GM23338 (cell line): ENCODE results near the gene HBS1L. TPM values are rescaled to one million over a fixed set of nuclear protein-coding genes. Genes with fewer than 3 reads are reported as not detected.

Experiments used
- ATAC-seq: fragments of 200-7000 bp; cut with Tn5 transposase; 3 replicates; pipeline ENCODE4 v1.9.1; 2020
- DNase-seq: peaks from one replicate; pipeline ENCODE4 v3.0.0-alpha.2; 2015; ENCODE audit warnings: low spot score
- H2AFZ ChIP-seq: fragments of 200-600 bp; sonication (generic); 2 replicates; pipeline ENCODE4 v1.8.0; 2016; ENCODE audit warnings: antibody characterized with exemption, mild to moderate bottlenecking, moderate library complexity
- H3F3A ChIP-seq: fragments of 200-600 bp; sonication (generic); replicated peaks from 2 replicates; pipeline ENCODE4 v1.8.0; 2017; ENCODE audit warnings: antibody characterized with exemption, mixed run types, low read depth
- H3K27ac ChIP-seq: fragments of 200-600 bp; sonication (generic); 2 replicates; pipeline ENCODE4 v1.6.1; 2016; ENCODE audit warnings: low read depth
- H3K27me3 ChIP-seq: fragments of 200-600 bp; sonication (generic); 2 replicates; pipeline ENCODE4 v1.8.0; 2016; ENCODE audit warnings: mild to moderate bottlenecking, mixed run types, moderate library complexity; ENCODE audit not compliant: insufficient read depth
- H3K36me3 ChIP-seq: fragments of 200-600 bp; sonication (generic); 2 replicates; pipeline ENCODE4 v1.8.0; 2016; ENCODE audit warnings: mild to moderate bottlenecking; ENCODE audit not compliant: insufficient read depth
- H3K4me1 ChIP-seq: fragments of 200-600 bp; sonication (generic); 2 replicates; pipeline ENCODE4 v1.8.0; 2016; ENCODE audit warnings: mild to moderate bottlenecking, moderate library complexity; ENCODE audit not compliant: insufficient read depth
- H3K4me2 ChIP-seq: fragments of 200-600 bp; sonication (generic); 2 replicates; pipeline ENCODE4 v1.7.1; 2017; ENCODE audit warnings: mixed run types
- H3K4me3 ChIP-seq: fragments of 200-600 bp; sonication (generic); 2 replicates; pipeline ENCODE4 v1.6.1; 2016; ENCODE audit warnings: mixed run types
- H3K79me2 ChIP-seq: fragments of 200-600 bp; sonication (generic); replicated peaks from 2 replicates; pipeline ENCODE4 v1.8.0; 2017; ENCODE audit warnings: mild to moderate bottlenecking; ENCODE audit not compliant: insufficient read depth
- H3K9me2 ChIP-seq: fragments of 200-600 bp; sonication (generic); 2 replicates; pipeline ENCODE4 v1.8.0; 2017; ENCODE audit not compliant: insufficient read depth
- H4K20me1 ChIP-seq: fragments of 200-600 bp; sonication (generic); replicated peaks from 2 replicates; pipeline ENCODE4 v1.8.0; 2017; ENCODE audit warnings: mild to moderate bottlenecking; ENCODE audit not compliant: insufficient read depth
- H3K27ac Mint-ChIP-seq: 2 replicates; pipeline ENCODE4 v1.8.0; 2020; ENCODE audit warnings: inconsistent platforms, mild to moderate bottlenecking, moderate library complexity, mixed read lengths
- H3K27me3 Mint-ChIP-seq: 3 replicates; pipeline ENCODE4 v1.8.0; 2022; ENCODE audit warnings: low read depth, mild to moderate bottlenecking, moderate library complexity, mixed read lengths, inconsistent platforms; ENCODE audit not compliant: insufficient read depth, poor library complexity
- H3K36me3 Mint-ChIP-seq: 3 replicates; pipeline ENCODE4 v1.8.0; 2021; ENCODE audit warnings: low read depth, mild to moderate bottlenecking, inconsistent platforms, moderate library complexity, mixed read lengths
- H3K4me1 Mint-ChIP-seq: 3 replicates; pipeline ENCODE4 v1.8.0; 2020; ENCODE audit warnings: mild to moderate bottlenecking, inconsistent platforms, mixed read lengths
- H3K4me3 Mint-ChIP-seq: 3 replicates; pipeline ENCODE4 v1.8.0; 2021; ENCODE audit warnings: moderate library complexity, mild to moderate bottlenecking, inconsistent platforms, mixed read lengths
- H3K9me3 Mint-ChIP-seq: 3 replicates; pipeline ENCODE4 v1.8.0; 2020; ENCODE audit warnings: moderate library complexity, mild to moderate bottlenecking, inconsistent platforms, mixed read lengths
- CREB1 ChIP-seq: fragments of 250-450 bp; sonication (Bioruptor Pico); IDR thresholded peaks from 2 replicates; pipeline ENCODE4 v1.5.0; 2020; ENCODE audit warnings: low read depth, mild to moderate bottlenecking, moderate library complexity
- EZH2phosphoT487 ChIP-seq: fragments of 200-600 bp; sonication (generic); IDR thresholded peaks from one replicate; pipeline ENCODE4 v1.8.1; 2018; ENCODE audit warnings: antibody characterized with exemption; ENCODE audit not compliant: unreplicated experiment
- JUNB ChIP-seq: IDR thresholded peaks from one replicate; pipeline ENCODE4 v1.6.1; 2016; ENCODE audit warnings: antibody characterized with exemption; ENCODE audit not compliant: unreplicated experiment
- NANOG ChIP-seq: IDR thresholded peaks from 2 replicates; pipeline ENCODE4 v1.6.1; 2016; ENCODE audit warnings: antibody characterized with exemption, borderline replicate concordance
- ZNF114 ChIP-seq: fragments of 250-450 bp; sonication (Bioruptor Pico); IDR thresholded peaks from 2 replicates; pipeline ENCODE4 v1.5.0; 2020; ENCODE audit warnings: mild to moderate bottlenecking, moderate library complexity
- ZNF462 ChIP-seq: fragments of 250-450 bp; sonication (Bioruptor Pico); IDR thresholded peaks from 2 replicates; pipeline ENCODE4 v1.5.0; 2020; ENCODE audit warnings: mild to moderate bottlenecking, moderate library complexity
- polyA plus RNA-seq: library from polyadenylated mRNA; unstranded; fragments of >200 nt; fragmentation: Nextera tagmentation; extraction: Ambion mirVana; gene quantifications from 2 replicates; pipeline ENCODE4 v1.2.1, GENCODE V29; 2016
- total RNA-seq: library from RNA; depleted of rRNA; stranded (reverse); fragments of >200 nt; shearing (Covaris generic); gene quantifications from 2 replicates; pipeline ENCODE4 v1.2.3, GENCODE V29; 2014
- TF ChIP-seq, protein P1 (sequence below): IDR thresholded peaks from 2 replicates; pipeline ENCODE4 v1.6.1; 2016; ENCODE audit warnings: antibody characterized with exemption

Gene HBS1L
- total and polyA plus RNA-seq, 2 experiments from 2014 or later: 59.9 to 94.1 TPM

DNA sequence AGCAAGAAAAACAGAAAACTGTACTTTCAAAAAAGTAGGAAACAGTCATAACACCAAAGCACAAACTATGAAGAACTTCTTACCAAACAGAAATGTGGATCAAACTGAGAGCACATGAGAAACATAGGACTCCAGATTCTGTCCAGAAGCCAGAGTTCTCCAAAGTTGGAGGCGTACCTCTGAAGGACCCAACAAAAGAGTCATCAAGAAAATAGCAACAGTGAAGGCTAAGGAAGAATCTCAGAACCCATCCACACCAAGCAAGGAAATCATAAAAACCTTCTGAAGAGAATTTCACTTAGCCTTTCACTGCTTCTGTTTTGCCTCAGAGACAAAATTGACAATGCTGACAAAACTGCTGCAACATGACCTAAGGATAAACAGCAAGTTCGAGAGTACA is 29.4 kb downstream of the HBS1L start:
- Mint-ChIP-seq H3K9me3 (no peaks in the 10 kb centered on the region), H3K27me3 (no peaks in the 10 kb centered on the region), H3K4me1 (peaks cover 24% of the 10 kb centered on the region), H3K27ac (peak overlapping the region; percentile 93), H3K4me3 (no peak overlapping the region), H3K36me3 (no peaks in the 10 kb centered on the region)
- peaks cover 47% of the 10 kb centered on the region for H3K79me2 ChIP-seq
- no peaks in the 10 kb centered on the region for H3K9me2 ChIP-seq
- no peak for ATAC-seq
- no peak for DNase-seq
- H3K4me2 ChIP-seq: peak overlapping the region; percentile 39
- H3F3A ChIP-seq: no peaks in the 10 kb centered on the region
- no peak overlapping the region for H3K4me3 ChIP-seq
- no peaks in the 10 kb centered on the region for H4K20me1 ChIP-seq
- TF ChIP-seq NANOG: no peak
- TF ChIP-seq ZNF462 (CRISPR knock-in tag): no peak
- TF ChIP-seq JUNB: no peak
- no peaks in the 10 kb centered on the region for H3K27me3 ChIP-seq
- H3K36me3 ChIP-seq: no peaks in the 10 kb centered on the region
- H3K4me1 ChIP-seq: peaks cover 8% of the 10 kb centered on the region
- H2AFZ ChIP-seq: no peak overlapping the region
- H3K27ac ChIP-seq: peak overlapping the region; percentile 60

DNA sequence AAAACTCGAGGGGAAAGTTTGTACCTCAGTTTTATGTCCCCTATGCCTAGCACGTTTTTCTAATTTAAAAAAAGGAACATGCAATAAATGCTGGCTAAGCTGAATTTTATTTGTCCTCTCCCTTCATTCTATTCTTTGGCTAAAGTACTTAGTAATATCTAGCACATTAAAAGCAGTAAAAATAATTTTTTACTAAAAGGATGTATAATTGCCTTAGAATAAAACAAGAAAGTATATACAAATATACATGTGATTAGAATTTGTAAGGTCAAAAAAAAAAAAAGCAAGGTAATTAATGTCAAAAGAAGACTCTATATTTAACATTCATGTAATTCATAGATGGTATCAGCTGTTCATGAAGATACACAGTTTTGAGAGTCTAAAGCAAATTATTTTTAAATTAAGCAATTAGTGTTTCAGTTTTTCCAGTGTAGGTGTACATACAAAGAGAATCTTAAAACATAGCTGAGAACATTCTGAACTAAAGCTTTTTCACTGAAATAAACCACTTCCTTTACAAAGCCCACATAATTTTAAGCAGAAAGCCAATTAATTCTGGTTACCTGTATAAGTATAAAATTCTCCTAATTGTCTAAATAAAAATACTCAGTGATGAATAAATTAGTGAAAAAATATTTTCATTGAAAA is 32.4 kb downstream of the HBS1L start:
- Mint-ChIP-seq H3K9me3 (no peaks in the 10 kb centered on the region), H3K36me3 (no peaks in the 10 kb centered on the region), H3K27me3 (no peaks in the 10 kb centered on the region), H3K27ac (no peak overlapping the region), H3K4me1 (peaks cover 23% of the 10 kb centered on the region), H3K4me3 (no peak overlapping the region)
- Histone ChIP-seq H3K27ac (no peak overlapping the region), H3F3A (no peaks in the 10 kb centered on the region), H3K27me3 (no peaks in the 10 kb centered on the region), H3K4me1 (peaks cover 8% of the 10 kb centered on the region), H3K36me3 (no peaks in the 10 kb centered on the region), H3K4me3 (no peak overlapping the region), H2AFZ (no peak overlapping the region), H3K4me2 (no peak overlapping the region), H3K9me2 (no peaks in the 10 kb centered on the region), H4K20me1 (no peaks in the 10 kb centered on the region), H3K79me2 (peaks cover 53% of the 10 kb centered on the region)
- ATAC-seq (no peak), DNase-seq (no peak)
- TF ChIP-seq CREB1 (CRISPR knock-in tag): no peak
- no peak for TF ChIP-seq ZNF114 (CRISPR knock-in tag)
- no peak for TF ChIP-seq JUNB
- TF ChIP-seq EZH2phosphoT487: no peak
- TF ChIP-seq, protein P1, sequence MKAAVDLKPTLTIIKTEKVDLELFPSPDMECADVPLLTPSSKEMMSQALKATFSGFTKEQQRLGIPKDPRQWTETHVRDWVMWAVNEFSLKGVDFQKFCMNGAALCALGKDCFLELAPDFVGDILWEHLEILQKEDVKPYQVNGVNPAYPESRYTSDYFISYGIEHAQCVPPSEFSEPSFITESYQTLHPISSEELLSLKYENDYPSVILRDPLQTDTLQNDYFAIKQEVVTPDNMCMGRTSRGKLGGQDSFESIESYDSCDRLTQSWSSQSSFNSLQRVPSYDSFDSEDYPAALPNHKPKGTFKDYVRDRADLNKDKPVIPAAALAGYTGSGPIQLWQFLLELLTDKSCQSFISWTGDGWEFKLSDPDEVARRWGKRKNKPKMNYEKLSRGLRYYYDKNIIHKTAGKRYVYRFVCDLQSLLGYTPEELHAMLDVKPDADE: no peak
